Ectodermal cell (in vitro differentiated cells): Measurements from ENCODE around the gene SLC25A52.

Experiments used
- H3K27ac ChIP-seq: 2 replicates; pipeline ENCODE4 v1.7.0; 2013; ENCODE audit warnings: mild to moderate bottlenecking, low read depth, low read length; ENCODE audit not compliant: insufficient read depth, poor library complexity, severe bottlenecking
- H3K27me3 ChIP-seq: 2 replicates; pipeline ENCODE4 v1.7.0; 2013; ENCODE audit warnings: mild to moderate bottlenecking, low read length; ENCODE audit not compliant: insufficient read depth, control insufficient read depth, poor library complexity, severe bottlenecking
- H3K36me3 ChIP-seq: one replicate; pipeline ENCODE4 v1.7.0; 2013; ENCODE audit warnings: low read length; ENCODE audit not compliant: control insufficient read depth, insufficient read depth
- H3K4me1 ChIP-seq: one replicate; pipeline ENCODE4 v1.7.0; 2013; ENCODE audit warnings: low read length; ENCODE audit not compliant: control insufficient read depth, insufficient read depth
- H3K4me3 ChIP-seq: 2 replicates; pipeline ENCODE4 v1.7.0; 2013; ENCODE audit warnings: low read depth, low read length, control low read depth; ENCODE audit not compliant: insufficient read depth
- H3K9me3 ChIP-seq: 2 replicates; pipeline ENCODE4 v1.7.0; 2013; ENCODE audit warnings: mild to moderate bottlenecking, low read length, moderate library complexity; ENCODE audit not compliant: control insufficient read depth
- WGBS, 2 experiments: methylation state at CpG; one replicate each; pipeline ENCODE4 v1.1.7; 2013; ENCODE audit warnings: missing lambda C conversion rate in 2 of 2; 5-methylcytosine and 5-hydroxymethylcytosine counted together

SLC25A52 gene

GRCh38 chr18:31722369-31722957 is 38.2 kb downstream of the SLC25A52 start:
- Histone ChIP-seq H3K27me3 (no peaks in the 10 kb centered on the region), H3K4me3 (no peak overlapping the region), H3K9me3 (no peaks in the 10 kb centered on the region), H3K4me1 (no peaks in the 10 kb centered on the region), H3K36me3 (no peaks in the 10 kb centered on the region), H3K27ac (no peak overlapping the region)
- 42 to 46% methylated on average over 6 of the region's 7 CpGs for WGBS, 2 experiments

- WGBS, 2 experiments, result 94 to 97% methylated on average over 3 of the region's 3 CpGs
- H3K36me3 ChIP-seq, result no peaks in the 10 kb centered on the region
- no peak overlapping the region for H3K4me3 ChIP-seq
- no peaks in the 10 kb centered on the region for H3K27me3 ChIP-seq
- no peaks in the 10 kb centered on the region for H3K4me1 ChIP-seq
- H3K27ac ChIP-seq, result no peak overlapping the region
- no peaks in the 10 kb centered on the region for H3K9me3 ChIP-seq
These were observed 39.1 kb downstream of the SLC25A52 start for GRCh38 chr18:31721601-31722000.

GRCh38 chr18:31720867-31721266 is 39.8 kb downstream of the SLC25A52 start:
- no peaks in the 10 kb centered on the region for H3K9me3 ChIP-seq
- 84 to 91% methylated on average over 7 of the region's 7 CpGs for WGBS, 2 experiments
- H3K27ac ChIP-seq, result no peak overlapping the region
- no peaks in the 10 kb centered on the region for H3K4me1 ChIP-seq
- no peak overlapping the region for H3K4me3 ChIP-seq
- no peaks in the 10 kb centered on the region for H3K27me3 ChIP-seq
- H3K36me3 ChIP-seq, result no peaks in the 10 kb centered on the region

- H3K4me1 ChIP-seq, result no peaks in the 10 kb centered on the region
- no peak overlapping the region for H3K4me3 ChIP-seq
- no peaks in the 10 kb centered on the region for H3K27me3 ChIP-seq
- no peaks in the 10 kb centered on the region for H3K9me3 ChIP-seq
- H3K36me3 ChIP-seq, result no peaks in the 10 kb centered on the region
- WGBS, 2 experiments, result 93 to 95% methylated on average over 7 of the region's 7 CpGs
- H3K27ac ChIP-seq, result no peak overlapping the region
These were observed 41.2 kb downstream of the SLC25A52 start for GRCh38 chr18:31719363-31720006.

GRCh38 chr18:31718386-31718785 is 42.3 kb downstream of the SLC25A52 start:
- Histone ChIP-seq H3K36me3 (no peaks in the 10 kb centered on the region), H3K9me3 (no peaks in the 10 kb centered on the region), H3K27ac (no peak overlapping the region), H3K27me3 (no peaks in the 10 kb centered on the region), H3K4me1 (no peaks in the 10 kb centered on the region), H3K4me3 (no peak overlapping the region)
- WGBS, 2 experiments, result 85 to 87% methylated on average over 1 to 3 of the region's 3 CpGs

GRCh38 chr18:31716362-31716761 is 44.3 kb downstream of the SLC25A52 start:
- WGBS, 2 experiments, result 72 to 90% methylated on average over 2 to 3 of the region's 3 CpGs

GRCh38 chr18:31711365-31712172 is 49.1 kb downstream of the SLC25A52 start:
- 91 to 92% methylated on average over 3 of the region's 3 CpGs for WGBS, 2 experiments
- Histone ChIP-seq H3K36me3 (no peaks in the 10 kb centered on the region), H3K27me3 (no peaks in the 10 kb centered on the region), H3K4me3 (no peak overlapping the region), H3K9me3 (no peaks in the 10 kb centered on the region), H3K27ac (no peak overlapping the region), H3K4me1 (no peaks in the 10 kb centered on the region)

More at GRCh38 chr18:31716362-31716761, 44.3 kb downstream of the SLC25A52 start:
- no peaks in the 10 kb centered on the region for H3K27me3 ChIP-seq
- H3K4me1 ChIP-seq, result no peaks in the 10 kb centered on the region
- no peaks in the 10 kb centered on the region for H3K9me3 ChIP-seq
- H3K4me3 ChIP-seq, result no peak overlapping the region
- no peak overlapping the region for H3K27ac ChIP-seq
- H3K36me3 ChIP-seq, result no peaks in the 10 kb centered on the region

- Histone ChIP-seq H3K4me3 (no peak overlapping the region), H3K4me1 (no peaks in the 10 kb centered on the region), H3K27ac (no peak overlapping the region), H3K36me3 (no peaks in the 10 kb centered on the region), H3K27me3 (no peaks in the 10 kb centered on the region), H3K9me3 (no peaks in the 10 kb centered on the region)
- 81 to 85% methylated on average over 3 of the region's 3 CpGs for WGBS, 2 experiments
These were observed 49.9 kb downstream of the SLC25A52 start for GRCh38 chr18:31710826-31711225.
